H9 (cell line): ENCODE results near the gene LAMC2. TPM values are rescaled to one million over a fixed set of nuclear protein-coding genes. Genes with fewer than 3 reads are reported as not detected.

Source experiments
- DNase-seq: peaks from one replicate; pipeline ENCODE4 v3.0.0-alpha.2; 2017
- H2AFZ ChIP-seq: one replicate; pipeline ENCODE4 v1.6.1; 2013; ENCODE audit warnings: mild to moderate bottlenecking, low read length, control low read depth, moderate library complexity
- H2AK5ac ChIP-seq: 2 replicates; pipeline ENCODE4 v1.6.1; 2013; ENCODE audit warnings: low read length, control low read depth, mixed read lengths; ENCODE audit not compliant: insufficient read length
- H2BK120ac ChIP-seq: one replicate; pipeline ENCODE4 v1.6.1; 2013; ENCODE audit warnings: low read depth, mild to moderate bottlenecking, low read length, control low read depth, inconsistent platforms; ENCODE audit not compliant: poor library complexity, severe bottlenecking
- H2BK12ac ChIP-seq: 2 replicates; pipeline ENCODE4 v1.6.1; 2013; ENCODE audit warnings: low read length, control low read depth, mixed read lengths, low read depth; ENCODE audit not compliant: insufficient read length
- H2BK15ac ChIP-seq: 2 replicates; pipeline ENCODE4 v1.6.1; 2013; ENCODE audit warnings: low read depth, low read length, control low read depth
- H2BK20ac ChIP-seq: one replicate; pipeline ENCODE4 v1.6.1; 2013; ENCODE audit warnings: low read depth, mild to moderate bottlenecking, low read length, control low read depth, inconsistent platforms; ENCODE audit not compliant: poor library complexity, severe bottlenecking
- H2BK5ac ChIP-seq: 2 replicates; pipeline ENCODE4 v1.6.1; 2013; ENCODE audit warnings: low read length, control low read depth, mixed read lengths; ENCODE audit not compliant: insufficient read length
- H3K14ac ChIP-seq: 2 replicates; pipeline ENCODE4 v1.6.1; 2013; ENCODE audit warnings: low read length, control low read depth; ENCODE audit not compliant: insufficient read depth
- H3K18ac ChIP-seq: 2 replicates; pipeline ENCODE4 v1.6.1; 2013; ENCODE audit warnings: low read depth, mild to moderate bottlenecking, mixed read lengths, low read length, control low read depth; ENCODE audit not compliant: insufficient read length
- H3K23ac ChIP-seq: 2 replicates; pipeline ENCODE4 v1.6.1; 2013; ENCODE audit warnings: low read length, control low read depth, mixed read lengths, low read depth; ENCODE audit not compliant: insufficient read length
- H3K23me2 ChIP-seq: 2 replicates; pipeline ENCODE4 v1.6.1; 2013; ENCODE audit warnings: low read depth, mild to moderate bottlenecking, mixed read lengths, low read length, control low read depth; ENCODE audit not compliant: insufficient read length, poor library complexity, severe bottlenecking
- H3K27ac ChIP-seq: 2 replicates; pipeline ENCODE4 v1.5.1; 2013; ENCODE audit warnings: low read length, control low read depth, mixed read lengths, low read depth; ENCODE audit not compliant: insufficient read length
- H3K27me3 ChIP-seq: 2 replicates; pipeline ENCODE4 v1.6.1; 2013; ENCODE audit warnings: low read length, control low read depth, inconsistent platforms; ENCODE audit not compliant: insufficient read depth
- H3K4ac ChIP-seq: 2 replicates; pipeline ENCODE4 v1.6.1; 2013; ENCODE audit warnings: low read depth, mild to moderate bottlenecking, control low read depth, inconsistent platforms, low read length, moderate library complexity
- H3K4me1 ChIP-seq: 2 replicates; pipeline ENCODE4 v1.6.1; 2013; ENCODE audit warnings: low read length, control low read depth, inconsistent platforms; ENCODE audit not compliant: insufficient read depth
- H3K4me2 ChIP-seq: 2 replicates; pipeline ENCODE4 v1.6.1; 2013; ENCODE audit warnings: low read length, control low read depth, mixed read lengths; ENCODE audit not compliant: insufficient read length, insufficient read depth
- H3K56ac ChIP-seq: 2 replicates; pipeline ENCODE4 v1.6.1; 2013; ENCODE audit warnings: low read depth, mild to moderate bottlenecking, mixed read lengths, low read length, control low read depth; ENCODE audit not compliant: insufficient read length
- H3K79me1 ChIP-seq: 2 replicates; pipeline ENCODE4 v1.6.1; 2013; ENCODE audit warnings: low read depth, mild to moderate bottlenecking, moderate library complexity, low read length, control low read depth, inconsistent platforms; ENCODE audit not compliant: insufficient read depth, poor library complexity, severe bottlenecking
- H3K79me2 ChIP-seq: 2 replicates; pipeline ENCODE4 v1.6.1; 2013; ENCODE audit warnings: low read length, control low read depth, inconsistent platforms; ENCODE audit not compliant: insufficient read depth
- H3K9ac ChIP-seq: 2 replicates; pipeline ENCODE4 v1.6.1; 2013; ENCODE audit warnings: low read length, control low read depth, mixed read lengths; ENCODE audit not compliant: insufficient read length; ENCODE audit errors: extremely low read depth
- H3K9me3 ChIP-seq: one replicate; pipeline ENCODE4 v1.6.1; 2013; ENCODE audit warnings: low read depth, low read length, inconsistent platforms; ENCODE audit not compliant: control insufficient read depth
- H3T11ph ChIP-seq: one replicate; pipeline ENCODE4 v1.6.1; 2013; ENCODE audit warnings: mild to moderate bottlenecking, low read length, control low read depth, inconsistent platforms
- H4K20me1 ChIP-seq: one replicate; pipeline ENCODE4 v1.6.1; 2013; ENCODE audit not compliant: control insufficient read depth, insufficient read length, insufficient read depth
- H4K5ac ChIP-seq: 2 replicates; pipeline ENCODE4 v1.6.1; 2013; ENCODE audit warnings: low read depth, mild to moderate bottlenecking, mixed read lengths, low read length, control low read depth; ENCODE audit not compliant: insufficient read length
- H4K8ac ChIP-seq: replicated peaks from 2 replicates; pipeline ENCODE4 v1.6.1; 2013; ENCODE audit warnings: low read length, control low read depth, mixed read lengths, low read depth; ENCODE audit not compliant: insufficient read length
- H4K91ac ChIP-seq: 2 replicates; pipeline ENCODE4 v1.6.1; 2013; ENCODE audit warnings: low read depth, mild to moderate bottlenecking, moderate library complexity, mixed read lengths, low read length, control low read depth; ENCODE audit not compliant: insufficient read length
- H3K27ac Mint-ChIP-seq, 3 experiments: 2 replicates in 2 of 3; 3 replicates in 1 of 3; pipeline ENCODE4 v1.8.0; 2020 to 2021; ENCODE audit warnings: mixed read lengths in 3 of 3, mild to moderate bottlenecking in 1 of 3, moderate library complexity in 1 of 3
- H3K27me3 Mint-ChIP-seq: 2 replicates; pipeline ENCODE4 v1.8.0; 2021; ENCODE audit warnings: low read depth, mild to moderate bottlenecking, moderate library complexity, mixed read lengths
- H3K36me3 Mint-ChIP-seq, 3 experiments: 2 replicates in 2 of 3; 3 replicates in 1 of 3; pipeline ENCODE4 v1.8.0; 2020 to 2021; ENCODE audit warnings: low read depth in 3 of 3, mixed read lengths in 3 of 3; ENCODE audit not compliant: insufficient read depth in 1 of 3
- H3K4me1 Mint-ChIP-seq, 2 experiments: 2 replicates each; pipeline ENCODE4 v1.8.0; 2020; ENCODE audit warnings: mixed read lengths in 2 of 2
- H3K4me3 Mint-ChIP-seq, 2 experiments: 2 replicates in 1 of 2; 3 replicates in 1 of 2; pipeline ENCODE4 v1.8.0; 2020 to 2021; ENCODE audit warnings: mild to moderate bottlenecking in 2 of 2, mixed read lengths in 2 of 2, moderate library complexity in 1 of 2
- H3K9me3 Mint-ChIP-seq, 2 experiments: 2 replicates in 1 of 2; 3 replicates in 1 of 2; pipeline ENCODE4 v1.8.0; 2020; ENCODE audit warnings: mild to moderate bottlenecking in 2 of 2, mixed read lengths in 2 of 2, moderate library complexity in 1 of 2
- CTCF ChIP-seq: fragments of 200-600 bp; sonication (generic); conservative IDR thresholded peaks from 3 replicates; pipeline ENCODE4 v1.8.0; 2021; ENCODE audit warnings: antibody characterized with exemption, mild to moderate bottlenecking
- WGBS: extraction: QIAGEN DNeasy Blood & Tissue Kit; methylation state at CpG from one replicate; pipeline ENCODE4 v1.1.7; 2013; ENCODE audit warnings: missing lambda C conversion rate, low lambda C conversion rate, mixed read lengths; ENCODE audit not compliant: insufficient read length; ENCODE audit errors: extremely low coverage; 5-methylcytosine and 5-hydroxymethylcytosine counted together
- total RNA-seq: library from RNA; stranded (reverse); gene quantifications from 2 replicates; pipeline ENCODE4 v1.2.1, GENCODE V29; 2021

LAMC2 gene
- total RNA-seq, 1 experiment from 2014 or later = 7.4 TPM

GRCh38 chr1:183218027-183218618 is 32.1 kb downstream of the LAMC2 start:
- Histone ChIP-seq H2BK12ac (no peak overlapping the region), H3K23ac (no peak overlapping the region), H3K27me3 (no peaks in the 10 kb centered on the region), H4K91ac (no peak overlapping the region), H4K8ac (no peak overlapping the region), H2BK20ac (no peak overlapping the region), H3K27ac (no peak overlapping the region), H2BK15ac (no peak overlapping the region), H2AK5ac (no peak overlapping the region), H3K4ac (no peak overlapping the region), H3K14ac (no peak overlapping the region), H4K5ac (no peak overlapping the region), H3K9me3 (no peaks in the 10 kb centered on the region), H3K9ac (no peak overlapping the region), H2BK120ac (no peak overlapping the region), H3K79me2 (no peaks in the 10 kb centered on the region), H3K79me1 (no peaks in the 10 kb centered on the region), H3K23me2 (no peaks in the 10 kb centered on the region), H3K56ac (no peak overlapping the region), H2AFZ (no peak overlapping the region), H2BK5ac (no peak overlapping the region), H3K18ac (no peak overlapping the region), H3K4me1 (peaks cover 4% of the 10 kb centered on the region; the same call in 1 of the 2 replicates), H3T11ph (no peak overlapping the region), H4K20me1 (no peaks in the 10 kb centered on the region), H3K4me2 (no peak overlapping the region)
- Mint-ChIP-seq H3K4me1 (peaks cover 31 to 33% of the 10 kb centered on the region in 2 experiments), H3K27me3 (no peaks in the 10 kb centered on the region), H3K27ac (peak overlapping the region in 2 of 3 experiments; percentile 77 to 85; a peak in 2 of 7 replicates), H3K4me3 (no peak overlapping the region), H3K9me3 (no peaks in the 10 kb centered on the region), H3K36me3 (no peaks in the 10 kb centered on the region)
- DNase-seq = no peak
- WGBS = no CpG with 5 or more reads among the region's 14 CpGs
- no peak for TF ChIP-seq CTCF
